Measurements from ENCODE around the gene LCP2.
A peak's percentile ranks its signal among the peaks of the same experiment; 100 is the strongest.

Gene LCP2

GRCh38 chr5:170284231-170284630 lies 13.3 kb downstream of the LCP2 start:
- H3K27me3 ChIP-seq (ENCODE audit: insufficient read depth, poor library complexity, severe bottlenecking) = no peaks in the 10 kb centered on the region
- DNase-seq (ENCODE audit: low read depth in 1 of 2, low spot score in 1 of 2) = no peak
- TF ChIP-seq POLR2AphosphoS5 (IDR thresholded peaks at IDR 0.05; ENCODE audit: low read depth) (no peak), REST (IDR thresholded peaks at IDR 0.05; ENCODE audit: insufficient replicate concordance, low read depth) (no peak), GABPA (IDR thresholded peaks at IDR 0.05; ENCODE audit: low read depth) (no peak), SPI1 (IDR thresholded peaks at IDR 0.05; ENCODE audit: borderline replicate concordance, low read depth) (no peak)
- TF ChIP-seq, protein P1, sequence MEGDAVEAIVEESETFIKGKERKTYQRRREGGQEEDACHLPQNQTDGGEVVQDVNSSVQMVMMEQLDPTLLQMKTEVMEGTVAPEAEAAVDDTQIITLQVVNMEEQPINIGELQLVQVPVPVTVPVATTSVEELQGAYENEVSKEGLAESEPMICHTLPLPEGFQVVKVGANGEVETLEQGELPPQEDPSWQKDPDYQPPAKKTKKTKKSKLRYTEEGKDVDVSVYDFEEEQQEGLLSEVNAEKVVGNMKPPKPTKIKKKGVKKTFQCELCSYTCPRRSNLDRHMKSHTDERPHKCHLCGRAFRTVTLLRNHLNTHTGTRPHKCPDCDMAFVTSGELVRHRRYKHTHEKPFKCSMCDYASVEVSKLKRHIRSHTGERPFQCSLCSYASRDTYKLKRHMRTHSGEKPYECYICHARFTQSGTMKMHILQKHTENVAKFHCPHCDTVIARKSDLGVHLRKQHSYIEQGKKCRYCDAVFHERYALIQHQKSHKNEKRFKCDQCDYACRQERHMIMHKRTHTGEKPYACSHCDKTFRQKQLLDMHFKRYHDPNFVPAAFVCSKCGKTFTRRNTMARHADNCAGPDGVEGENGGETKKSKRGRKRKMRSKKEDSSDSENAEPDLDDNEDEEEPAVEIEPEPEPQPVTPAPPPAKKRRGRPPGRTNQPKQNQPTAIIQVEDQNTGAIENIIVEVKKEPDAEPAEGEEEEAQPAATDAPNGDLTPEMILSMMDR (IDR thresholded peaks at IDR 0.05; ENCODE audit: insufficient read depth, low read length) = no peak
- no peak overlapping the region for H3K27ac ChIP-seq (replicated peaks)
- H3K4me3 ChIP-seq (replicated peaks; ENCODE audit: insufficient read depth, low read length) = no peak overlapping the region

GRCh38 chr5:170283296-170283695 lies 14.3 kb downstream of the LCP2 start:
- TF ChIP-seq SPI1 (IDR thresholded peaks at IDR 0.05; ENCODE audit: borderline replicate concordance, low read depth) (no peak), POLR2AphosphoS5 (IDR thresholded peaks at IDR 0.05; ENCODE audit: low read depth) (no peak), GABPA (IDR thresholded peaks at IDR 0.05; ENCODE audit: low read depth) (no peak), REST (IDR thresholded peaks at IDR 0.05; ENCODE audit: insufficient replicate concordance, low read depth) (no peak)
- TF ChIP-seq, protein P1 (IDR thresholded peaks at IDR 0.05; ENCODE audit: insufficient read depth, low read length) = no peak
- DNase-seq (ENCODE audit: low read depth in 1 of 2, low spot score in 1 of 2) = no peak
- Histone ChIP-seq H3K4me3 (replicated peaks; ENCODE audit: insufficient read depth, low read length) (no peak overlapping the region), H3K27me3 (ENCODE audit: insufficient read depth, poor library complexity, severe bottlenecking) (no peaks in the 10 kb centered on the region), H3K27ac (replicated peaks) (no peak overlapping the region; the same call in none of the 2 replicates)

GRCh38 chr5:170280011-170280493 lies 17.5 kb downstream of the LCP2 start:
- H3K4me3 ChIP-seq (replicated peaks; ENCODE audit: insufficient read depth, low read length) = no peak overlapping the region
- DNase-seq (ENCODE audit: low read depth in 1 of 2, low spot score in 1 of 2) = no peak
- H3K27ac ChIP-seq (replicated peaks) = peak overlapping the region; percentile 85
- TF ChIP-seq, protein P1 (IDR thresholded peaks at IDR 0.05; ENCODE audit: insufficient read depth, low read length) = no peak
- TF ChIP-seq POLR2AphosphoS5 (IDR thresholded peaks at IDR 0.05; ENCODE audit: low read depth) (no peak), GABPA (IDR thresholded peaks at IDR 0.05; ENCODE audit: low read depth) (no peak), REST (IDR thresholded peaks at IDR 0.05; ENCODE audit: insufficient replicate concordance, low read depth) (no peak), SPI1 (IDR thresholded peaks at IDR 0.05; ENCODE audit: borderline replicate concordance, low read depth) (no peak)
- H3K27me3 ChIP-seq (ENCODE audit: insufficient read depth, poor library complexity, severe bottlenecking) = no peaks in the 10 kb centered on the region
